Heart left ventricle (tissue), 16 donors: ENCODE results near the gene EPHX1. TPM values are rescaled to one million over a fixed set of nuclear protein-coding genes. Genes with fewer than 3 reads are reported as not detected.
A peak's percentile ranks its signal among the peaks of the same experiment; 100 is the strongest.

Experiments used
- ATAC-seq, 4 donors: fragments of 200-7000 bp; cut with Tn5 transposase; one replicate each; pipeline ENCODE4 v1.9.1; 2020 to 2022; ENCODE audit warnings: moderate library complexity in 4 of 4, mild to moderate bottlenecking in 3 of 4, moderate number of reproducible peaks in 1 of 4
- DNase-seq, 5 donors: peaks; one replicate each; pipeline ENCODE4 v3.0.0-alpha.2; 2020
- H3K27ac ChIP-seq, 12 donors: fragments of 200-600 bp; sonication (generic) in 4 of 12; one replicate each; pipeline versions ENCODE4 v1.5.0 to v1.8.0; 2016 to 2022; ENCODE audit warnings: mild to moderate bottlenecking in 2 of 12
- H3K27me3 ChIP-seq, 9 donors: fragments of 200-600 bp; sonication (generic) in 2 of 9; one replicate each; pipeline versions ENCODE4 v1.5.1 to v1.8.0; 2016 to 2022; ENCODE audit warnings: mild to moderate bottlenecking in 3 of 9
- H3K36me3 ChIP-seq, 9 donors: fragments of 200-600 bp; sonication (generic) in 2 of 9; one replicate each; pipeline versions ENCODE4 v1.5.0 to v1.8.0; 2018 to 2022; ENCODE audit warnings: mild to moderate bottlenecking in 2 of 9
- H3K4me1 ChIP-seq, 12 donors: fragments of 200-600 bp; sonication (generic) in 4 of 12; one replicate each; pipeline versions ENCODE4 v1.5.0 to v1.8.0; 2016 to 2022; ENCODE audit warnings: mild to moderate bottlenecking in 3 of 12
- H3K4me3 ChIP-seq, 12 donors: fragments of 200-600 bp; sonication (generic) in 4 of 12; one replicate each; pipeline versions ENCODE4 v1.5.0 to v1.8.0; 2017 to 2022; ENCODE audit warnings: mild to moderate bottlenecking in 9 of 12, moderate library complexity in 4 of 12
- H3K9me3 ChIP-seq, 12 donors: fragments of 200-600 bp; sonication (generic) in 4 of 12; one replicate each; pipeline versions ENCODE4 v1.5.0 to v1.8.0; 2016 to 2022; ENCODE audit warnings: mild to moderate bottlenecking in 1 of 12
- POLR2A ChIP-seq, 2 donors: fragments of 450-650 bp; IDR thresholded peaks; one replicate each; pipeline ENCODE4 v1.6.1; 2017; ENCODE audit warnings: antibody characterized with exemption in 2 of 2, mild to moderate bottlenecking in 2 of 2, moderate library complexity in 2 of 2
- WGBS, 4 donors: extraction: QIAGEN DNeasy Blood & Tissue Kit in 2 of 4; methylation state at CpG; one replicate each; pipeline versions ENCODE4 v1.1.5 to v1.1.7; 2013 to 2018; 5-methylcytosine and 5-hydroxymethylcytosine counted together
- intact Hi-C, 10 donors: fragments of 100-400 bp; cut with DNase I; formaldehyde crosslinking; loops; one replicate each; pipeline versions ENCODE4 v1.11.1 to v1.14.2; 2022
- polyA plus RNA-seq, 2 donors: library from polyadenylated mRNA; stranded (reverse); fragments of 200-250 nt; gene quantifications; one replicate each; pipeline ENCODE4 v1.2.3, GENCODE V29; 2013
- total RNA-seq, 9 donors: library from RNA; depleted of rRNA in 2 of 9; stranded (reverse); fragments of >200 nt in 2 of 9; fragmentation: NEBNext Ultra II Directional in 3 of 9; extraction: Animal tissue kit (Norgen Biotek cat#: 25700) in 3 of 9; gene quantifications; one replicate each; pipeline versions ENCODE4 v1.1.0 to v1.2.4, GENCODE V29; 2016 to 2023
- TF ChIP-seq, protein P1 (sequence below), 12 donors: fragments of 200-600 bp; sonication (generic) in 4 of 12; IDR thresholded peaks; one replicate each; pipeline versions ENCODE4 v1.5.0 to v1.8.0; 2018 to 2022; ENCODE audit warnings: antibody characterized with exemption in 12 of 12, mild to moderate bottlenecking in 5 of 12
- donor health status: ischemic (EF 13 %, LVEDD 7.1; RV severe dilation, severe dysfunction).
- donor health status: healthy with polysubstance abuse.
- donor health status: DM: no; HTN: yes; CAD: no.
- donor health status: DM: no; HTN: no; CAD: no.
- donor health status: ischemic (EF 25% LVEDD 6.9; RV normal size, moderate dysfunction).
- donor health status: ischemic (EF 25% LVEDD 5.7; RV mildly dilated, moderate dysfunction).
- donor health status: healthy.
- donor health status: DM: yes; HTN: yes; CAD: no.
- donor health status: ischemic (EF 35%, LVEDD 5.7; RV mildly dilated, moderate dysfunction).
- donor health status: nonischemic (EF 11% LVEDD 7.7; RV severe dilation, severe dysfunction).
- donor health status: DM: yes; HTN: yes; CAD: no.
- donor health status: PGD.
- donor health status: ischemic (EF 29% LVEDD 5.4; RV normal size, mild dysfunction).
- donor health status: nonischemic (EF 23%, LVEDD 6.1; RV moderate dilation, normal function).

Gene EPHX1
- total and polyA plus RNA-seq, 11 donors, result 22.2 to 96.8 (median 45.4) TPM

DNA sequence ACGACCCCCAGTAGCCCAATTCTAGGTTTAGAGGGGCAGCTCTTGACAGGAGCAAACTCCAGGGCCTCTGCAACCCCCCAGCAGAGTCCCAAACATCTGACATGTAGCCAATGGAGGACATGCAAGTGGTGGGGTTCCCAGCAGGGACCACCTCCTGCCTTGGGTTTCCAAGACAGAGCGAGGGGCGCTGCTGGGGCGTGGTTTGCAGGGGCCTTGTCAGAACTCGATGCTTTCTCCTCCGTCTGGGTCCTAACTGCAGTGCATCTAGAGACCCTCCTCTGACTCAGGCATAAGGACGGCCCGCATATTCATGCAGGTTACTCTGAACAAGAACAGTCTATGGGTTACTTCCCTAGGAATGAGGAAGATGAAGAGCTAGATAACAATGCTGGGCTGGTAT, 17.2 kb downstream of the EPHX1 start:
- TF ChIP-seq, protein P1, sequence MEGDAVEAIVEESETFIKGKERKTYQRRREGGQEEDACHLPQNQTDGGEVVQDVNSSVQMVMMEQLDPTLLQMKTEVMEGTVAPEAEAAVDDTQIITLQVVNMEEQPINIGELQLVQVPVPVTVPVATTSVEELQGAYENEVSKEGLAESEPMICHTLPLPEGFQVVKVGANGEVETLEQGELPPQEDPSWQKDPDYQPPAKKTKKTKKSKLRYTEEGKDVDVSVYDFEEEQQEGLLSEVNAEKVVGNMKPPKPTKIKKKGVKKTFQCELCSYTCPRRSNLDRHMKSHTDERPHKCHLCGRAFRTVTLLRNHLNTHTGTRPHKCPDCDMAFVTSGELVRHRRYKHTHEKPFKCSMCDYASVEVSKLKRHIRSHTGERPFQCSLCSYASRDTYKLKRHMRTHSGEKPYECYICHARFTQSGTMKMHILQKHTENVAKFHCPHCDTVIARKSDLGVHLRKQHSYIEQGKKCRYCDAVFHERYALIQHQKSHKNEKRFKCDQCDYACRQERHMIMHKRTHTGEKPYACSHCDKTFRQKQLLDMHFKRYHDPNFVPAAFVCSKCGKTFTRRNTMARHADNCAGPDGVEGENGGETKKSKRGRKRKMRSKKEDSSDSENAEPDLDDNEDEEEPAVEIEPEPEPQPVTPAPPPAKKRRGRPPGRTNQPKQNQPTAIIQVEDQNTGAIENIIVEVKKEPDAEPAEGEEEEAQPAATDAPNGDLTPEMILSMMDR (IDR thresholded peaks at IDR 0.05), result no peak
- TF ChIP-seq POLR2A (IDR thresholded peaks at IDR 0.05), result no peak
- H3K27me3 ChIP-seq, result no peaks in the 10 kb centered on the region
- intact Hi-C loops, result no loop called here
- no peak overlapping the region for H3K27ac ChIP-seq
- DNase-seq, result no peak
- H3K36me3 ChIP-seq, result peaks cover 0 to 43% (median 32%) of the 10 kb centered on the region in 9 donors
- 74 to 82% (median 79%) methylated on average over 8 of the region's 8 CpGs for WGBS, 4 donors
- H3K4me1 ChIP-seq, result peaks cover 3 to 48% (median 34%) of the 10 kb centered on the region in 12 donors
- no peak for ATAC-seq
- no peak overlapping the region for H3K4me3 ChIP-seq
- H3K9me3 ChIP-seq, result no peaks in the 10 kb centered on the region

DNA sequence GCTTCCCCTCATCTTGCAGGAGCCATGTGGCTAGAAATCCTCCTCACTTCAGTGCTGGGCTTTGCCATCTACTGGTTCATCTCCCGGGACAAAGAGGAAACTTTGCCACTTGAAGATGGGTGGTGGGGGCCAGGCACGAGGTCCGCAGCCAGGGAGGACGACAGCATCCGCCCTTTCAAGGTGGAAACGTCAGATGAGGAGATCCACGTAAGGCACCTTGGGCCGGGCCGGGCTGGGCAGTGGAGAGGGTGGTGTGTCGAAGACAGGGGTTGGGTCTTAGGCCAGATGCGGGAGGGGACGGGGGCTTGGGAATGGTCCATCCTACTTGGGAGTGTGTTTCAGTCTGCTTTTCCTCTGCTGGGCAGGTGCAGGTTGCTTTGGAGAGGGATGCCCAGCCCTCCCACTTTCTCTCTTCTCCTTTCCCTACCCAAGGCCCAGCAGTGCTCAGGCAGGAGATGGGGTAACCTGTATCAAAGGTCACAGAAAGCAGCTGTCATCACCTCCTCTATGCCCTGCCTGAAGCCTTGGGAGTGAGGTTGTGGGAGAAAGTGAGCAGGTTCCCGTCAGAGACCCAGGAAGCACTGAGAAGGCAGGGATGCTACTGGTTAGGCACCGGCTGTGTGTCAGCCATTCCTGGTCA, 18.9 kb downstream of the EPHX1 start:
- ATAC-seq (no peak), DNase-seq (no peak)
- peaks cover 3 to 35% (median 27%) of the 10 kb centered on the region in 12 donors for H3K4me1 ChIP-seq
- 91 to 98% (median 93%) methylated on average over 13 to 14 of the region's 14 CpGs for WGBS, 4 donors
- H3K27ac ChIP-seq, result no peak overlapping the region
- no peaks in the 10 kb centered on the region for H3K27me3 ChIP-seq
- TF ChIP-seq, protein P1 (IDR thresholded peaks at IDR 0.05), result no peak
- no peak for TF ChIP-seq POLR2A (IDR thresholded peaks at IDR 0.05)
- peaks cover 0 to 48% (median 36%) of the 10 kb centered on the region in 9 donors for H3K36me3 ChIP-seq
- intact Hi-C loops, result no loop called here
- no peak overlapping the region for H3K4me3 ChIP-seq
- no peaks in the 10 kb centered on the region for H3K9me3 ChIP-seq

DNA sequence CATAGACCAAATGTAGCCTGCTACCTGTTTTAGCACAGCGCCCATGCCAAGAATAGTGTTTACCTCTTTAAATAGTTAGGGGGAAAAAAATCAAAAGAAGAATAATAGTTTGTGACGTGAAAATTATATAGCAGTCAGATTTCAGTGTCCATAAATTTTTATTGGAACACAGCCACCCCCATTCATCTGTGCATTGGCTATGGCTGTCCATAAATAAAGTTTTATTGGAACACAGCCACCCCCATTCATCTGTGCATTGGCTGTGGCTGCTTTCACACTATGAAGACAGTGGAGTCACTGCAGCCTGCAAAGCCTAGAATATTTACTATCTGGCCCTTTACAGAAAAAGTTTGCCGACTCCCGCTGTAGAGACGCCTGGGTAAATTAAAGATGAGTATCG, 20.9 kb downstream of the EPHX1 start:
- H3K4me3 ChIP-seq, result no peak overlapping the region
- peaks cover 0 to 51% (median 36%) of the 10 kb centered on the region in 9 donors for H3K36me3 ChIP-seq
- WGBS, 4 donors, result 95 to 98% (median 97%) methylated on average over 6 of the region's 6 CpGs
- no peaks in the 10 kb centered on the region for H3K27me3 ChIP-seq
- H3K9me3 ChIP-seq, result no peaks in the 10 kb centered on the region
- TF ChIP-seq, protein P1 (IDR thresholded peaks at IDR 0.05), result no peak
- no peak for TF ChIP-seq POLR2A (IDR thresholded peaks at IDR 0.05)
- no peak overlapping the region for H3K27ac ChIP-seq
- intact Hi-C loops, result no loop called here
- DNase-seq, result no peak
- no peak for ATAC-seq
- H3K4me1 ChIP-seq, result peaks cover 6 to 34% (median 25%) of the 10 kb centered on the region in 12 donors

DNA sequence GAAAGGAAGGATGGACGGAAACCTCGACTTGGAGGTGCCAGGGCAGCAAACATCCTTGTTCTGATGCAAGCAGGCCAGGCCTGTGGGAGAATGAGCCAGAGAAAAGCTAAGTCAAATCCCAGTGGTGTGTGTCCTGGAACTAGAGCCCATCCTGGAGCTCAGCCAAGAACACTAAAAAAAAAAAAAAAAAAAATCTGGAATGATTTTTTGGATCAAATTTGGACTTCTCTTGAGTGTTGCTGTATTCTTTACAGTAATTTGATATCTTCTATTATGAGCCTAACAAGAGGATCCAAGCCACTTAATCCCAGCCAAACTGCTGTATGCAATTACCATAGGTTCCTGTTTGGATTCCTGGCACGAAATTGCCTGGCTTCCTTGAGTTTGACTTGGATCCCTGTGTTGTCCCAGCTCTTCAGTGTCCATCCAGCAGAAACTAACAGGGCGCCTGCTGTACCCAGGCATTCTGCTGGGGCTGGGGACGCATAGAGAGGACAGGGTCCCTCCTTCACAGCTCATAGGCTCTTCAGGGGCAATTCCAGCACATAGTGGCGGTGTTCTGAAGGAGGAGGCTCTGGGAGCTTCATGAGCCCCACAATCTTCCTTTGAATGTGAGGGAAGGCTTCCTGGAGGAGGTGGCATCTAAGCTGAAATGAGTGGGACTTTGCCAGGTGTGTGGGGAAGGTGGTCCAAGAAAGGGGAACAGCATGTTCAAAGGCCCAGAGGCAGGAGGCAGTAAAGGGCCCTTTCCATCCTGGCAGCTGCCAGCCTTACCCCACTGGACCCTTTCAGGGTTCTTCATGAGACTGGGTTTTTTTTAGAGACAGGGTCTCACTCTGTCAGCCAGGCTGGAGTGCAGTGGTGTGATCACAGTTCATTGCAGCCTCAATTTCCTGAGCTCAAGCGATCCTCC, 24.7 kb downstream of the EPHX1 start:
- H3K4me3 ChIP-seq, result no peak overlapping the region
- 52 to 74% (median 62%) methylated on average over 7 of the region's 7 CpGs for WGBS, 4 donors
- H3K36me3 ChIP-seq, result peaks cover 0 to 77% (median 52%) of the 10 kb centered on the region in 9 donors
- ATAC-seq (peak; percentile 74 to 90 (median 84)), DNase-seq (peak in 4 of 5 donors; percentile 59 to 78 (median 64))
- peak overlapping the region; percentile 28 to 81 (median 63) for H3K27ac ChIP-seq
- H3K27me3 ChIP-seq, result no peaks in the 10 kb centered on the region
- no peaks in the 10 kb centered on the region for H3K9me3 ChIP-seq
- no peak for TF ChIP-seq POLR2A (IDR thresholded peaks at IDR 0.05)
- TF ChIP-seq, protein P1 (IDR thresholded peaks at IDR 0.05), result no peak
- intact Hi-C loops, result loop anchor here in 1 of 10 donors (2.0 kb wide), 1 partner anchor 24 kb away; the partner anchor contains the start of gene EPHX1
- H3K4me1 ChIP-seq, result peaks cover 6 to 25% (median 19%) of the 10 kb centered on the region in 12 donors
